ENCODE data around the gene CRYGC. TPM values are rescaled to one million over a fixed set of nuclear protein-coding genes. Genes with fewer than 3 reads are reported as not detected.

The CRYGC gene, protein sequence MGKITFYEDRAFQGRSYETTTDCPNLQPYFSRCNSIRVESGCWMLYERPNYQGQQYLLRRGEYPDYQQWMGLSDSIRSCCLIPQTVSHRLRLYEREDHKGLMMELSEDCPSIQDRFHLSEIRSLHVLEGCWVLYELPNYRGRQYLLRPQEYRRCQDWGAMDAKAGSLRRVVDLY
- polyA plus RNA-seq (ENCODE audit: insufficient read length) = not detected

- DNase-seq (ENCODE audit: low read depth) = no peak
Observed at GRCh38 chr2:208129744-208130711, at the start of gene CRYGC. CRYGC (minus strand) TSS chr2:208129828; CDS start chr2:208129792, 36 bp downstream.

DNA sequence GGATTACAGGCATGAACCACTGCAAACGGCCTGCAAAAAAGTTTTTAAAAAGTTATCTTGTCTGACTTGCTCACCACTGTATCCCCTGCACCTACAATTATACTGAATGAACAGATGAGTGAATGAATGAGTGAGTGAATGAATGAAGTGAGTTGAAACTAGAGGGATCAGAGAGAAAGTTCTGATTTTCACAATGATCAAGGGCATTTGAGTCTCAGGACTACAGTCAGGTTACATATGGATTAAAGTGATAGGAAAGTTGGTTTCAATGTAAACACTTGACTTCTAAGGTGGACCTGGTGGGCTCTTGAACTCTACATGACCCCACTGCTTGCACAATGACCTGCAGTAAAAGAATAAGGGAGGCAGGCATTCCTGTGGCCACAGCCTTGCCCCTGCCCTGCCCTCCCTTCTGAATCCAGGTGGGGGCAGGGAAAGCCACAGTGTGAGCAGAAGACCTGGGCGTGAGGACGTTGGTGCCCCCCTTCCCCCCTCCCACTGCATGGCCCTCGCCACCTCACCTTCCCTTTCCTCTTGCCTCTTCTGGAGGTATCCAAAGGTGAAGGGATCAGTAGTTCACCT lies 49.5 kb upstream of the CRYGC start:
- no peak for DNase-seq (ENCODE audit: low read depth)

- DNase-seq (ENCODE audit: low read depth) = no peak
Observed at GRCh38 chr2:208175840-208176153, 46.2 kb upstream of the CRYGC start.

GRCh38 chr2:208175069-208175839 lies 45.6 kb upstream of the CRYGC start:
- peak; percentile 60 for DNase-seq (ENCODE audit: low read depth)

- DNase-seq (ENCODE audit: low read depth) = no peak
Observed at GRCh38 chr2:208174144-208174543, 44.5 kb upstream of the CRYGC start.

GRCh38 chr2:208172125-208172524 lies 42.5 kb upstream of the CRYGC start:
- DNase-seq (ENCODE audit: low read depth) = no peak

DNA sequence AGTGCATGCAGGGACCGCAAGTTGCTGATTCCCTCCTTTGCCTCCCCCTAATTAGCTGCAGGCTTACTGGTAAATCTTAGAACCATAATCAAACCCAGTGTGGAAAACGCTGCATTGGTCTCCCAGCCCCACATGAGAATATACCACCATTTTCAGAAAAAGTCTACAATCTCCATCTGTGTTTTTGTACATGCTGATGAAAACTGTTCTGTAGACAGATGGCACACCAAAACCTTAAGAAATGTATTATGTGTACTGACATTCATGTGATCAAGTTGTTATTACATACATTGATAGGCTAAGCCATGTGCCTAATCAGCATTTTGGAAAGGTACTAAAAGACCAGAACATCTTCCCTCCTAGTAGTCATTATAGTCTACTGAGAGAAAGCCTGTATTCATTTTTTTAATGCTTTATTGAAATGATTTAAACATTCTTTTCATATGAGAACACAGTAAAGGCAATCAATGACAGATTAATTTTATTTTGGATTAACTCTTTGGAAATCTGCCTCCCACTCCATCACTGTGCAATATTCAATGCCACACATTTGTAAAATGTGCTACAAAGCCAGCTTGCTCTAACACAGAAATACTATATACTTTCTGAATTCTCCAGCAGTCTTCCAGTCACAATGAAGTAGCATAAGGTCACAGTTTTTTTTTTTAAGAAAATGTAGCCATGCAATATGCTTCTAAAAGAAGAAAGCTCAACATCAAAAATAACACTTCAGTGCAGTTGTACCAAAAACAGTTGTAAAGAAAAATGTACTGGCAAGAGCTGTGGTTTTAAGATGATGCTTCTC lies 35.5 kb upstream of the CRYGC start:
- DNase-seq (ENCODE audit: low read depth) = no peak

- no peak for DNase-seq (ENCODE audit: low read depth)
Observed at GRCh38 chr2:208163489-208163888, 33.9 kb upstream of the CRYGC start, which contains the start of gene CRYGA. CRYGA (minus strand) TSS chr2:208163589; CDS start chr2:208163556, 33 bp downstream.

DNA sequence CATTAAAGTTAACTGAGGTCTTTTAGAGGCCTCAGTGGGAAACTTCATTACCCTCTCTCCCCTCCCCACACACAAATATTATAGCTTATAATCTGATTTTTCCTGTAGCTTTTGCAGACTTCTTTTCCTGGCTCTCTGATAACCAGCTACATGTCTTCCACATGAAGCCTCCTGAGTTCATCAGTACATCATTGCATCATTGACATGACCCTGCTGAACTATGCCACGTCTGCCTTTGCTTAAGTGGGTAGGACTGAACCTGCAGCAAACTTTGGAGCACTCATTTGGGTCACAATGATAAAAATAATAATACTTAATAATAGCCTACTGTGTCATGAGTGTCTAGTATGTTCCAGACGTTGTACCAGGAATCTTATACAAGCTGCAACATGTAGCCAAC lies 26.8 kb upstream of the CRYGC start:
- DNase-seq (ENCODE audit: low read depth) = no peak

- no peak for DNase-seq (ENCODE audit: low read depth)
Observed at GRCh38 chr2:208153156-208153555, 23.5 kb upstream of the CRYGC start.

GRCh38 chr2:208150956-208151355 lies 21.3 kb upstream of the CRYGC start:
- no peak for DNase-seq (ENCODE audit: low read depth)

DNA sequence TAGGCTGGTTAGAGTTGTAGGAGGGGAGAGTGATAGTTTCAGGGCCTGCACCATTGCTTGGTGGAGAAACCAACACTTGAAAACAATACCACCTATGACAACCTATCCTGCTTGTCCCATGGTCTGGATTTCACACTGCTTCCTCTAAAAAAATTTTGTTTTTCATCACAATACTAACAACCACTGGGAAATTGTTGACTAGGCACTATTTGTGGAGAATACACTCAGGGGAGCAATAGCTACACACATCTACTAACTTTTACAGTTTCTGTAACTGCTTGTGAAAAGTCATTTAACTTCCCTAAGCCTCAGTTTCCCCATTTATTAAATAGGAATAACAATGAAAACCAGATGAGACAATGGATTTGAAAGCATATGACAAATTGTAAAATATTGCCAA lies 20.5 kb upstream of the CRYGC start:
- DNase-seq (ENCODE audit: low read depth) = no peak

GRCh38 chr2:208148803-208149202 lies 19.2 kb upstream of the CRYGC start:
- DNase-seq (ENCODE audit: low read depth) = no peak

DNA sequence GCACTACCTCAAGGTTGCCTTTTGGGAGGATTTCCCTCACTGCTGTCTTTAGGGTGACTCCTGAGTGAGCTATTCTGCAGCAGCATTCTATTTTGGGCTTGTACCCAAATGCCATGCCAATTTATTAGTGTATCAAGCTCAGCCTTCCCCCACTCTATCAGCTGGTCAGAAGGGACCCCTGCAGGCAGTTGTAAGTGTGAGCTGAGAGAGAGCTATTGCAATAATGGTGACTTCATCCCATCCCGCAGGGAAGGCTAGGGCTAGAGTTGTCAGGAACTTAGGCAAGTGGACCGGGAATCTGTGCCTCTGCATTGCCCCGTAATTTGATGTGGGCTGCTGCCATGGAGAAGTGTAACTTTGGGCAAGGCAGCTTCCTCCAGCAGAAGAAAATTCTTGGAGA lies 18.1 kb upstream of the CRYGC start:
- DNase-seq (ENCODE audit: low read depth) = no peak

- DNase-seq (ENCODE audit: low read depth) = no peak
Observed at GRCh38 chr2:208147008-208147407, 17.4 kb upstream of the CRYGC start.

- no peak for DNase-seq (ENCODE audit: low read depth)
Observed at GRCh38 chr2:208146006-208146405, 16.4 kb upstream of the CRYGC start, which contains the start of gene CRYGB. CRYGB (minus strand) TSS chr2:208146158; CDS start chr2:208146120, 38 bp downstream.

GRCh38 chr2:208142925-208143799 lies 13.5 kb upstream of the CRYGC start:
- DNase-seq (ENCODE audit: low read depth) = no peak

GRCh38 chr2:208142240-208142924 lies 12.8 kb upstream of the CRYGC start:
- DNase-seq (ENCODE audit: low read depth) = peak; percentile 1

- no peak for DNase-seq (ENCODE audit: low read depth)
Observed at GRCh38 chr2:208139447-208139846, 9.8 kb upstream of the CRYGC start.
